IMR-90 (cell line): ENCODE data around the gene SPOUT1. TPM values are rescaled to one million over a fixed set of nuclear protein-coding genes. Genes with fewer than 3 reads are reported as not detected.

Source experiments
- MAZ ChIP-seq: IDR thresholded peaks from 2 replicates; pipeline ENCODE4 v1.6.1; 2012; ENCODE audit warnings: low read depth, mild to moderate bottlenecking, low read length, improper control_type of control experiment, moderate library complexity, borderline replicate concordance
- RFX5 ChIP-seq: IDR thresholded peaks from 2 replicates; pipeline ENCODE4 v1.8.0; 2012; ENCODE audit warnings: low read depth, mild to moderate bottlenecking, low read length, moderate library complexity
- polyA plus RNA-seq, 3 experiments: library from polyadenylated mRNA; depleted of rRNA; stranded (reverse); fragments of >200 nt; gene quantifications; 2 replicates each; pipeline ENCODE4 v1.2.3, GENCODE V29; 2012; ENCODE audit warnings: low replicate concordance in 1 of 3
- total RNA-seq: library from RNA; depleted of rRNA; stranded (reverse); fragments of >200 nt; gene quantifications from 2 replicates; pipeline ENCODE4 v1.2.3, GENCODE V29; 2012; rRNA removed

SPOUT1 gene
- total and polyA plus RNA-seq, 2 of the 4 experiments (the other 2 are of a cell fraction): 17.9 to 27.8 TPM

GRCh38 chr9:128770286-128771030, 59.1 kb downstream of the SPOUT1 start (continued):
- TF ChIP-seq MAZ (no peak), RFX5 (no peak)

Other genes starting within 250 kb of the SPOUT1 start
- 36.1 and 37.1 TPM in 2 replicates for gene DYNC2I2, start 172.9 kb downstream of the SPOUT1 start, total RNA-seq
- 33.7 and 42.9 TPM in 2 replicates for gene DYNC2I2, start 172.9 kb downstream of the SPOUT1 start, polyA plus RNA-seq (2012; rRNA removed)
- 182 and 587 TPM in 2 replicates for gene SET, start 140.6 kb downstream of the SPOUT1 start, total RNA-seq
- gene SET, start 140.6 kb downstream of the SPOUT1 start, polyA plus RNA-seq (2012; rRNA removed): 80.2 and 104 TPM in 2 replicates
- gene PKN3, start 127.3 kb downstream of the SPOUT1 start, total RNA-seq: 1.6 and 1.7 TPM in 2 replicates
- 3.8 and 5.7 TPM in 2 replicates for gene PKN3, start 127.3 kb downstream of the SPOUT1 start, polyA plus RNA-seq (2012; rRNA removed)
- 13.9 and 16.7 TPM in 2 replicates for gene ZDHHC12, start 105.7 kb downstream of the SPOUT1 start, total RNA-seq
- 60.7 and 75.1 TPM in 2 replicates for gene ZDHHC12, start 105.7 kb downstream of the SPOUT1 start, polyA plus RNA-seq (2012; rRNA removed)
- gene ZER1, start 57.9 kb downstream of the SPOUT1 start, total RNA-seq: 7.5 and 7.7 TPM in 2 replicates
- 34.9 and 45.1 TPM in 2 replicates for gene ZER1, start 57.9 kb downstream of the SPOUT1 start, polyA plus RNA-seq (2012; rRNA removed)
- gene TBC1D13, start 42.5 kb downstream of the SPOUT1 start, total RNA-seq: 7.2 and 9.1 TPM in 2 replicates
- 25.0 and 26.4 TPM in 2 replicates for gene TBC1D13, start 42.5 kb downstream of the SPOUT1 start, polyA plus RNA-seq (2012; rRNA removed)
- gene ENDOG, start 11.3 kb downstream of the SPOUT1 start, total RNA-seq: 9.9 and 11.7 TPM in 2 replicates
- gene ENDOG, start 11.3 kb downstream of the SPOUT1 start, polyA plus RNA-seq (2012; rRNA removed): 16.2 and 27.2 TPM in 2 replicates
- gene KYAT1, start 52.2 kb upstream of the SPOUT1 start, total RNA-seq: 5.8 and 6.8 TPM in 2 replicates
- 8.8 and 9.5 TPM in 2 replicates for gene KYAT1, start 52.2 kb upstream of the SPOUT1 start, polyA plus RNA-seq (2012; rRNA removed)
- 42.8 and 45.8 TPM in 2 replicates for gene LRRC8A, start 52.3 kb upstream of the SPOUT1 start, total RNA-seq
- gene LRRC8A, start 52.3 kb upstream of the SPOUT1 start, polyA plus RNA-seq (2012; rRNA removed): 60.9 and 71.7 TPM in 2 replicates
- 2.2 and 3.3 TPM in 2 replicates for gene PHYHD1, start 91.2 kb upstream of the SPOUT1 start, total RNA-seq
- 8.4 and 10.0 TPM in 2 replicates for gene PHYHD1, start 91.2 kb upstream of the SPOUT1 start, polyA plus RNA-seq (2012; rRNA removed)
- 26.4 and 30.8 TPM in 2 replicates for gene DOLK, start 117.8 kb upstream of the SPOUT1 start, total RNA-seq
- 23.2 and 25.4 TPM in 2 replicates for gene DOLK, start 117.8 kb upstream of the SPOUT1 start, polyA plus RNA-seq (2012; rRNA removed)
- gene NUP188, start 117.9 kb upstream of the SPOUT1 start, total RNA-seq: 52.5 and 59.1 TPM in 2 replicates
- gene NUP188, start 117.9 kb upstream of the SPOUT1 start, polyA plus RNA-seq (2012; rRNA removed): 53.0 and 57.0 TPM in 2 replicates
- gene SH3GLB2, start 198.5 kb upstream of the SPOUT1 start, total RNA-seq: 26.4 and 36.4 TPM in 2 replicates
- gene SH3GLB2, start 198.5 kb upstream of the SPOUT1 start, polyA plus RNA-seq (2012; rRNA removed): 68.4 and 72.1 TPM in 2 replicates
- 9.7 and 12.5 TPM in 2 replicates for gene MIGA2, start 206.8 kb upstream of the SPOUT1 start, total RNA-seq
- gene MIGA2, start 206.8 kb upstream of the SPOUT1 start, polyA plus RNA-seq (2012; rRNA removed): 25.3 and 25.9 TPM in 2 replicates